ENCODE data around the gene PRIM2.

DNA sequence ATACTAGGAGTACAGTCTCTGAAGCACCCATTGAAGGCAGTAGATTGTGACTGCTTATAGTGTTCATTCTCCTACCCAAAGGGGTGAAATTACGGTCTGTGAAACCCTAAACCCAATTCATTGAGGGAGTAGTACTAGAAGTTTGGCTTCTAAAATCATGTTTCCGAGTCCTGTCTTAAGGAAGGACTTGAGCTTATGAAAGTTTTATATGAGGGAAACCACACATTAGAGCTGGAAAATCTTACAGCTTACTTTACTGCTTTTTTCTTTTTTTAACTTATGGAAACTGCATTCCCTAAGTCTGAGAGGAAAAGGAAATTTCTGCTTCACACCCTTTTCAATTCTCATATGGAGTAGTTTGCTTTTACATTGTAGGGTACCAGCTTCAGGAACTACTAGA lies 38.4 kb upstream of the PRIM2 start:
- TF ChIP-seq CTCF (IDR thresholded peaks at IDR 0.05), result no peak
- TF ChIP-seq POLR2A (IDR thresholded peaks at IDR 0.05), result no peak

Data from Peyer's patch (tissue), 4 donors.